ENCODE data around the gene OTULIN.
A peak's percentile ranks its signal among the peaks of the same experiment; 100 is the strongest.

Gene OTULIN

DNA sequence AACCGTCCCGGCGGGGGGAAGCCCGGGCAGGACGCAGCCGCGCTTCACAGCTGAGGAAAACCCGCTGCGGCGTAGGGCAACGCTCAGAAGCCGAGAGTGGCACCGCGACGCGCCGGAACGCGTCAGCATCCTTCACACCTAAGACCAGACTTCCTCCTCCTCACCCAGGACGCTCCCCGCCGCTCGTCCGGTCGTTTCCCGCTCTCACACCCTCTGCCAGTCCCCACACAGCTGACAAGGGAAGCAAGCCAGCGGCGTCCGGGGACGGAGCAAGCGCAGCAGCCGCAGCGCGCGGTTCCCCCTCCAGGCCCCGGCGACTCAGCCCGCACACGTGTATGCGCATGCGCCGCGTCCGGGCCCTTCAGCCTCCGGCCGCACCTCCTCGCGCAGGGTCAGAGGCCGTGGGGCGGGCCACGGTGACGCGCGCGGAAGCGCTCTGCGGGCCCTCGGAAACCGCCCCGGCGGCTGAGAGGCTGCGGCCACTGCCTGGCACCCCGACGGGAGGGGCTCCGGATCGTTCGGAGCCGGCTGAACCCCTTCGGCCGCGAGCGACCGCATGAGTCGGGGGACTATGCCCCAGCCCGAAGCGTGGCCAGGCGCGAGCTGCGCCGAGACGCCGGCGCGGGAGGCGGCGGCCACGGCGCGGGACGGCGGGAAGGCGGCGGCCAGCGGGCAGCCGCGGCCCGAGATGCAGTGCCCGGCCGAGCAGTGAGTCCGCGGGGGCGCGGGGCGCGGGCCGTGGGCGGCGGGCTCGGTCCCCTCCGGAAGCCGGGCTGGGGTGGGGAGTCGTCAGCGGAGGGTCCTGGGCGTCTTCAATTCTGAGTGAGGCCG lies at the start of gene OTULIN:
Gene OTULIN (plus strand): TSS at position 449 of the 831 bp plus-strand sequence. CDS start 108 bp downstream, at position 557.
- Mint-ChIP-seq H3K4me3 (peak within 1 kb of the TSS; percentile 97), H3K9me3 (no peaks in the 10 kb centered on the region), H3K27ac (peak within 1 kb of the TSS; percentile 96), H3K27me3 (no peaks in the 10 kb centered on the region), H3K36me3 (peaks cover 3% of the 10 kb centered on the region), H3K4me1 (peaks cover 49% of the 10 kb centered on the region)
- DNase-seq (ENCODE audit: low spot score in 2 of 2) (peak; percentile 77 to 80), ATAC-seq (ENCODE audit: low read depth) (peak; percentile 72)

DNA sequence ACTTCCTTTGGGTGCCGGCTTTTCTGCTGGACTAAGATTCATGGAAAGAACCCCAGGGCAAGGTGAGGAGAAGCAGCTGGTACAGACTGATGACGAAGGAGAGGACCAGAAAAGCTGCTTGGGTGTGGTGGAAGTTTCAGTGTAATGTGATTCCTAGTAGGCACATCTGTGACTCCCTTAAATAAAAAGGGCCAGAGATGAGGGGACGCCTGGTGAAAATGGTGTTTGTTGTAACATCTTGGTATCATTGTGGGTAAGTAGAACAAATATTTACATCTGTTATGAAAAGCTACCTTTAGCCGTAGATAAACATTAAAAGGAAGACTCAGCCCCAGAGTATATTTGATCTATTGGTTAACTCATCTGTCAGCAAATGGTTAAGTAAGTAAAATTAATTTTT lies 49.2 kb upstream of the OTULIN start:
- H3K27me3 Mint-ChIP-seq = peaks cover 8% of the 10 kb centered on the region
- DNase-seq (ENCODE audit: low spot score in 2 of 2) = no peak
- H3K9me3 Mint-ChIP-seq = peaks cover 1% of the 10 kb centered on the region
- H3K27ac Mint-ChIP-seq = no peak overlapping the region
- H3K4me1 Mint-ChIP-seq = no peaks in the 10 kb centered on the region
- no peak overlapping the region for H3K4me3 Mint-ChIP-seq
- no peaks in the 10 kb centered on the region for H3K36me3 Mint-ChIP-seq
- ATAC-seq (ENCODE audit: low read depth) = no peak

DNA sequence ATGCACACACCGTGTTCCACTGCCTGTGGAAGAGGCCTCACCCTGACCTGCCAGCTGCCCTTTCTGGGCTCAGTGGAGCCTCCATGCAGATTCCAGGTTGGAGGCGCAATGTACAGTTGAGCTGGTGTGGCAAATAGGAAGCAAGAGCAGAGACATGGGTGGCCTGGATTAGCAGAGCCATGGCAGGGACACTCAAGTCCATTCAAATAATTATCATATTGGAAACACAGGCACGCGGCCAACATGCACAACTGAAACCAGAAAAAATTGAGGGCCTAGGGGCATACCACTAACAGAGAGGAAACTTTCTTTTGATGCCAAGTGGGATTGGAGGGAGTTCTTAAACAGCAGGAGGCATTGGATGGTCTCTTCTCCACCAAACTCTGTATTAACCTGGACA lies 47.1 kb upstream of the OTULIN start:
- Mint-ChIP-seq H3K4me3 (no peak overlapping the region), H3K27ac (no peak overlapping the region), H3K9me3 (peaks cover 10% of the 10 kb centered on the region), H3K27me3 (peaks cover 8% of the 10 kb centered on the region), H3K36me3 (peaks cover 3% of the 10 kb centered on the region), H3K4me1 (no peaks in the 10 kb centered on the region)
- no peak for DNase-seq (ENCODE audit: low spot score in 2 of 2)
- no peak for ATAC-seq (ENCODE audit: low read depth)

DNA sequence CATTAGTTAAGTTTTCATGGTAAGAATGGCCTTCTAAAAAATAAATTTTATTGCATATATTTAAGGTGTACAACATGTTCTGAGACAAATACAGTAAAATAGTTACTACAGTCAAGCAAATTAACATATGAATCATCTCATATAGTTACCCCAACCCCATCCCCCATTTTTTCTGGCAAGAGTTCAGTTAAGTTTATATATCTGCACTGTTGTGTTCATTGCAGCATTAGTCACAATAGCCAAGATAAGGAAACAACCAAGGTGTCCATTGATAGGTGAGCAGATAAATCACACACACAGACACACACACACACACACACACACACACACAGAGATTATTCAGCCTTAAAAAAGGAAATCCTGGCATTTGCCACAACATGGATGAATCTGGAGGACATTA lies 37.2 kb upstream of the OTULIN start:
- Mint-ChIP-seq H3K4me3 (no peak overlapping the region), H3K4me1 (no peaks in the 10 kb centered on the region), H3K36me3 (peaks cover under 1% of the 10 kb centered on the region), H3K9me3 (peaks cover 4% of the 10 kb centered on the region), H3K27ac (no peak overlapping the region), H3K27me3 (no peaks in the 10 kb centered on the region)
- DNase-seq (ENCODE audit: low spot score in 2 of 2) (no peak), ATAC-seq (ENCODE audit: low read depth) (no peak)

DNA sequence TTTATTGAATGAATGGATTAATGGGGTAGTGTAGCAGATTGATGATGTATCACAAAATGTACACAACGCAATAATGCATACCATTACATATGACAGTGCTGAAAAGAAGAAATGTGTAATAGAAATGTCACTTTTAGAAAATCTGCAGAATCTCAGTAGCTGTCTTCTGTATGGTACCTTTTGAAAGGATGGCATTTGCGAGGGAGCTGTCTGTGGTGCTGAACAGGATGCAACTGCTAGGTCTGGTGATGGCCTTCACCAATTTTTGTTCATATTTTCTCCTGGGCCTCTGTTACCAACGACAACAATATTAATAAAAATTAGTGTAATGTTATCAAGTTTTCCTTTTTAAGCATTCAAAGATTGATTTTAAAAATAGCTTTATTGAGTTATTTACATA lies 36.2 kb upstream of the OTULIN start:
- ATAC-seq (ENCODE audit: low read depth) = no peak
- H3K27ac Mint-ChIP-seq = no peak overlapping the region
- DNase-seq (ENCODE audit: low spot score in 2 of 2) = peak; percentile 22 to 29
- no peaks in the 10 kb centered on the region for H3K36me3 Mint-ChIP-seq
- no peaks in the 10 kb centered on the region for H3K4me1 Mint-ChIP-seq
- no peak overlapping the region for H3K4me3 Mint-ChIP-seq
- peaks cover 2% of the 10 kb centered on the region for H3K27me3 Mint-ChIP-seq
- peaks cover 2% of the 10 kb centered on the region for H3K9me3 Mint-ChIP-seq

- no peaks in the 10 kb centered on the region for H3K4me1 Mint-ChIP-seq
- no peaks in the 10 kb centered on the region for H3K36me3 Mint-ChIP-seq
- no peak overlapping the region for H3K4me3 Mint-ChIP-seq
- no peak for ATAC-seq (ENCODE audit: low read depth)
- peaks cover 2% of the 10 kb centered on the region for H3K27me3 Mint-ChIP-seq
- no peak overlapping the region for H3K27ac Mint-ChIP-seq
- DNase-seq (ENCODE audit: low spot score in 2 of 2) = no peak
- peaks cover 2% of the 10 kb centered on the region for H3K9me3 Mint-ChIP-seq
Measured at GRCh38 chr5:14630671-14631070, 33.8 kb upstream of the OTULIN start.

GRCh38 chr5:14635656-14636055 lies 28.9 kb upstream of the OTULIN start:
- no peaks in the 10 kb centered on the region for H3K36me3 Mint-ChIP-seq
- no peak for ATAC-seq (ENCODE audit: low read depth)
- no peak for DNase-seq (ENCODE audit: low spot score in 2 of 2)
- no peak overlapping the region for H3K27ac Mint-ChIP-seq
- H3K27me3 Mint-ChIP-seq = peaks cover 9% of the 10 kb centered on the region
- no peaks in the 10 kb centered on the region for H3K4me1 Mint-ChIP-seq
- H3K9me3 Mint-ChIP-seq = no peaks in the 10 kb centered on the region
- no peak overlapping the region for H3K4me3 Mint-ChIP-seq

GRCh38 chr5:14640765-14641164 lies 23.8 kb upstream of the OTULIN start:
- no peaks in the 10 kb centered on the region for H3K4me1 Mint-ChIP-seq
- no peaks in the 10 kb centered on the region for H3K36me3 Mint-ChIP-seq
- H3K27ac Mint-ChIP-seq = no peak overlapping the region
- ATAC-seq (ENCODE audit: low read depth) = no peak
- H3K9me3 Mint-ChIP-seq = no peaks in the 10 kb centered on the region
- H3K4me3 Mint-ChIP-seq = no peak overlapping the region
- DNase-seq (ENCODE audit: low spot score in 2 of 2) = no peak
- H3K27me3 Mint-ChIP-seq = peaks cover 14% of the 10 kb centered on the region

- H3K27ac Mint-ChIP-seq = no peak overlapping the region
- no peak for DNase-seq (ENCODE audit: low spot score in 2 of 2)
- H3K9me3 Mint-ChIP-seq = no peaks in the 10 kb centered on the region
- H3K4me3 Mint-ChIP-seq = no peak overlapping the region
- no peaks in the 10 kb centered on the region for H3K36me3 Mint-ChIP-seq
- ATAC-seq (ENCODE audit: low read depth) = no peak
- H3K27me3 Mint-ChIP-seq = peaks cover 19% of the 10 kb centered on the region
- H3K4me1 Mint-ChIP-seq = no peaks in the 10 kb centered on the region
Measured at GRCh38 chr5:14644623-14645237, 19.8 kb upstream of the OTULIN start.

- DNase-seq (ENCODE audit: low spot score in 2 of 2) = no peak
- H3K27me3 Mint-ChIP-seq = peaks cover 15% of the 10 kb centered on the region
- no peaks in the 10 kb centered on the region for H3K36me3 Mint-ChIP-seq
- peaks cover under 1% of the 10 kb centered on the region for H3K4me1 Mint-ChIP-seq
- H3K27ac Mint-ChIP-seq = no peak overlapping the region
- H3K4me3 Mint-ChIP-seq = no peak overlapping the region
- no peak for ATAC-seq (ENCODE audit: low read depth)
- H3K9me3 Mint-ChIP-seq = no peaks in the 10 kb centered on the region
Measured at GRCh38 chr5:14650052-14650451, 14.5 kb upstream of the OTULIN start.

GRCh38 chr5:14655146-14655741 lies 9.3 kb upstream of the OTULIN start:
- DNase-seq (ENCODE audit: low spot score in 2 of 2) (no peak), ATAC-seq (ENCODE audit: low read depth) (no peak)
- no peak overlapping the region for H3K27ac Mint-ChIP-seq
- no peaks in the 10 kb centered on the region for H3K36me3 Mint-ChIP-seq
- peaks cover 3% of the 10 kb centered on the region for H3K4me1 Mint-ChIP-seq
- H3K9me3 Mint-ChIP-seq = no peaks in the 10 kb centered on the region
- no peak overlapping the region for H3K4me3 Mint-ChIP-seq
- no peaks in the 10 kb centered on the region for H3K27me3 Mint-ChIP-seq

DNA sequence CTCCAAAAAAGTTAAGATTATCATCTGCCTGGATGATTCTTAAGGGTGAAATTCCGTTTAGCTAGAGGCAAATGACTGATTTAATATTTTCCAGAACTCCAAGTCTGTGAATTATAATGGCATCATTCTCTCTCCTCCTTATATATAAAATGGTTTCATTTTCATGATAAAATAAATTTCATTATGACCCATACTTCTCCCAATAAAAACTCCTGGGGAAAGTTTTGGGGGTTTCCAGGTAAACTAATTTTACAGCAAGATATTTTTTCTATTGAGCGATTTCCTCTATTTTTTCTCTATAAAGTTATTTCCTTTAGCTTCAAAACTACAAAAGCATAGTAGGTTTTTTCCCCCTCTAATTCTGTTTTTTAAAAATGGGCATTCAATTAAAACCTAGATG lies 7.6 kb upstream of the OTULIN start:
- peaks cover 12% of the 10 kb centered on the region for H3K4me1 Mint-ChIP-seq
- H3K27me3 Mint-ChIP-seq = no peaks in the 10 kb centered on the region
- ATAC-seq (ENCODE audit: low read depth) (no peak), DNase-seq (ENCODE audit: low spot score in 2 of 2) (no peak)
- H3K27ac Mint-ChIP-seq = no peak overlapping the region
- H3K9me3 Mint-ChIP-seq = no peaks in the 10 kb centered on the region
- no peak overlapping the region for H3K4me3 Mint-ChIP-seq
- no peaks in the 10 kb centered on the region for H3K36me3 Mint-ChIP-seq

DNA sequence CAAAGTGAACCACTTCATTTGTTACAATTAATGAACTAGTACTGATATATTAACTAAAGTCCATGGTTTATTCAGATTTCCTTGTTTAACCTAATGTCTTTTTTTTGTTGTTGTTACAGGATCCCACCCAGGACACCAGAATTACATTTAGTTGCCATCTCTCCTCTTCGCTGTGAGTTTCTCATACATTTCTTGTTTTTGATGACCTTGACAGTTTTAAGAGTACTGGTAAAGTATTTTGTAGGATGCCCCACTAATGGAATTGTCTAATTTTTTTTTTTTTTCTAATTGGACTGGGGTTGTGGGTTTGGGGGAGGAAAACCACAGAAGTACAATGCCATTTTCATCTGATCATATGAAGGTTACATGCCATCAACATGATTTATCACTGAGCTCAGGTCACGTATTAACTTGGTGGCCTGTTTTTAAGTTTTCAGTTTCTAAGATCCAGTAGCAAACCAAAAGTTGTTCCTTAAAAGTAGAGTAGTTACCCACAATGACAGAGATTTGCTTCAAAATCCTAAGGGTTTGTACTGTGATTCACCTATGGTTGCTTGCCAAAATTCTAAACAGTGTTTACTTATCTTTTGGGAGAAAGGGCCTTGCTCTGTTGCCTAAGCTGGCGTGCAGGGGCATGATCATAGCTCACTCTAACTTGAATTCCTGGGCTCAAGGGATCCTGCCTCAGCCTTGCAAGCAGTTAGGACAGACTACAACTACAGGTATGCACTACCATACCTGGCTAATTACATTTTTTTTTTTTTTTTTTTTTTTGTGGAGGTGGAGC lies 4.5 kb upstream of the OTULIN start:
- Mint-ChIP-seq H3K27ac (no peak overlapping the region), H3K27me3 (no peaks in the 10 kb centered on the region), H3K9me3 (no peaks in the 10 kb centered on the region), H3K36me3 (no peaks in the 10 kb centered on the region), H3K4me1 (peaks cover 18% of the 10 kb centered on the region), H3K4me3 (no peak overlapping the region)
- no peak for DNase-seq (ENCODE audit: low spot score in 2 of 2)
- no peak for ATAC-seq (ENCODE audit: low read depth)

DNA sequence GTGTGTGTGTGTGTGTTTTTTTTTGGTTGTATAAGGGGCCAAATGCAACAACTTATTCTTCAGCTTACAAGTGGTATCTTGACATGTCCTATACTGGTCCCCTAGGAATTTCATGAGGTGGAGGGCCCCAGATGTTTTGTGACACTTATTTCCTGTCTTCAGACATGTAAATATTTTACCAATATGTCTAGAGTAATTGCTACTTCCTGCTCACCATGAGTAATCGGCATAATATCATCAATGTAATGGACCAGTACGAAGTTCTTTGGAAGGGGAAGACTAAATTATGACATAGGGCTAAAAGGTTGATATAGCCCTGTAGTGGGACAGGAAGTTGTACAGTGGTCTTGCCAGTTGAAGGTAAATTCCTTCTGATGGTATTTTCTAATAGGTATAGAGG lies 3.7 kb upstream of the OTULIN start:
- no peaks in the 10 kb centered on the region for H3K36me3 Mint-ChIP-seq
- no peak overlapping the region for H3K4me3 Mint-ChIP-seq
- no peaks in the 10 kb centered on the region for H3K9me3 Mint-ChIP-seq
- DNase-seq (ENCODE audit: low spot score in 2 of 2) (no peak), ATAC-seq (ENCODE audit: low read depth) (no peak)
- peaks cover 20% of the 10 kb centered on the region for H3K4me1 Mint-ChIP-seq
- H3K27ac Mint-ChIP-seq = no peak overlapping the region
- H3K27me3 Mint-ChIP-seq = no peaks in the 10 kb centered on the region

Measured in memory B cell (primary cell).